OCI-LY7 (cell line): ENCODE results near the gene HOXA3.

Source experiments
- EZH2phosphoT487 ChIP-seq: fragments of 200-600 bp; sonication (generic); IDR thresholded peaks from 2 replicates; pipeline ENCODE4 v1.6.1; 2018; ENCODE audit warnings: low read depth, borderline replicate concordance, mild to moderate bottlenecking, mixed run types, antibody characterized with exemption, low read length, moderate library complexity, mixed read lengths
- TF ChIP-seq, protein P1 (sequence below): fragments of 200-600 bp; sonication (generic); conservative IDR thresholded peaks from 2 replicates; pipeline ENCODE4 v1.5.1; 2014; ENCODE audit warnings: mild to moderate bottlenecking, antibody characterized with exemption, low read length, moderate library complexity, mixed read lengths

DNA sequence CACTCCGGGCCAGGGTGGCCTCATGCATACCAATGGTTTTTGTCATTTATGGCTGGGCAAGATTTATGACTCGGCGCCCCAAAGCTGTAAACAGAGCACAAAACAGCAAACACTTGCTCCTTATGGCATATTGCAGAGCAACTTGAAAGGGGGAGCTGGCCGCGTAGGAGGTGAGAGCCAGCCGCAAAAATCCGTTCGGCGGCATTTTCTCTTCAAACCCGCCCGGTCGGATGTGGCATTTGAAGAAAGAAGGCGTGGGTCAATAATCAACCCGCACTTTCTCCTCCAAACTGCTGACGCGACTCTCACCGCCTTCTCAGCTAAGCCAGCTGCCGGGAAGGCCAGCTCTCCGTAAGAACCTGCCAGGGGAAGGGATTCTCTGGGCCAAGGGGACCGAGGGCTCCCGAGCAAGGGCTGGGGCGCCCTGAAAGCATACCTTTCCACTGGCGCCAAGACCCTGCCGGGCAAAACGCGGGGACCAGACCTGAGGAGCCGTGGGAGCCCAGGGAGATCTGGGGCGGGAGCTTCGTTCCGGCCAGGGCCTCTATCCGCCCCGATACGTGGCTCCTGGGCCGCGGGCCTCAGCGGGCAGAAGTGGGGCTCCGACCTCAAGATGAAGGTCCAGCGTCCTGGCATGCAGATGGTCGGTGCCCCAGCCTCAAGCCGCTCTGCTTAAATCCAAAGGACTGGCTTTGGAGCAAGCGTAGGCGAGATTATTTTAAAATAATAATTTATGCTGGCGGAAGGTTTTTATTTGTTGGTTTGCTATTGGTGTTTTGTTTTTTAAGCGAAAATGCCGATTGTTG, 37.0 kb downstream of the HOXA3 start:
- TF ChIP-seq, protein P1, sequence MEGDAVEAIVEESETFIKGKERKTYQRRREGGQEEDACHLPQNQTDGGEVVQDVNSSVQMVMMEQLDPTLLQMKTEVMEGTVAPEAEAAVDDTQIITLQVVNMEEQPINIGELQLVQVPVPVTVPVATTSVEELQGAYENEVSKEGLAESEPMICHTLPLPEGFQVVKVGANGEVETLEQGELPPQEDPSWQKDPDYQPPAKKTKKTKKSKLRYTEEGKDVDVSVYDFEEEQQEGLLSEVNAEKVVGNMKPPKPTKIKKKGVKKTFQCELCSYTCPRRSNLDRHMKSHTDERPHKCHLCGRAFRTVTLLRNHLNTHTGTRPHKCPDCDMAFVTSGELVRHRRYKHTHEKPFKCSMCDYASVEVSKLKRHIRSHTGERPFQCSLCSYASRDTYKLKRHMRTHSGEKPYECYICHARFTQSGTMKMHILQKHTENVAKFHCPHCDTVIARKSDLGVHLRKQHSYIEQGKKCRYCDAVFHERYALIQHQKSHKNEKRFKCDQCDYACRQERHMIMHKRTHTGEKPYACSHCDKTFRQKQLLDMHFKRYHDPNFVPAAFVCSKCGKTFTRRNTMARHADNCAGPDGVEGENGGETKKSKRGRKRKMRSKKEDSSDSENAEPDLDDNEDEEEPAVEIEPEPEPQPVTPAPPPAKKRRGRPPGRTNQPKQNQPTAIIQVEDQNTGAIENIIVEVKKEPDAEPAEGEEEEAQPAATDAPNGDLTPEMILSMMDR: no peak
- no peak for TF ChIP-seq EZH2phosphoT487
